IMR-90 (cell line): ENCODE measurements around the gene USP7.

ENCODE experiments used
- CEBPB ChIP-seq: IDR thresholded peaks from 2 replicates; pipeline ENCODE4 v1.6.1; 2012; ENCODE audit warnings: low read depth, low read length, improper control_type of control experiment
- MAZ ChIP-seq: IDR thresholded peaks from 2 replicates; pipeline ENCODE4 v1.6.1; 2012; ENCODE audit warnings: low read depth, mild to moderate bottlenecking, low read length, improper control_type of control experiment, moderate library complexity, borderline replicate concordance
- MXI1 ChIP-seq: IDR thresholded peaks from 2 replicates; pipeline ENCODE4 v1.6.1; 2012; ENCODE audit warnings: low read depth, mild to moderate bottlenecking, low read length, moderate library complexity, borderline replicate concordance
- NFE2L2 ChIP-seq: fragments of 150-350 bp; IDR thresholded peaks from 2 replicates; pipeline ENCODE4 v1.6.1; 2016; ENCODE audit warnings: low read depth, mild to moderate bottlenecking, low read length
- POLR2A ChIP-seq: IDR thresholded peaks from 2 replicates; pipeline ENCODE4 v1.6.1; 2012; ENCODE audit warnings: mild to moderate bottlenecking, low read depth, low read length
- RAD21 ChIP-seq: IDR thresholded peaks from 2 replicates; pipeline ENCODE4 v1.6.1; 2012; ENCODE audit warnings: low read length, improper control_type of control experiment
- RCOR1 ChIP-seq: IDR thresholded peaks from 2 replicates; pipeline ENCODE4 v1.6.1; 2012; ENCODE audit warnings: mild to moderate bottlenecking, low read length, improper control_type of control experiment; ENCODE audit not compliant: insufficient replicate concordance
- SMC3 ChIP-seq: fragments of 150-350 bp; IDR thresholded peaks from 2 replicates; pipeline ENCODE4 v1.6.1; 2016; ENCODE audit warnings: low read depth, mild to moderate bottlenecking, antibody characterized with exemption, low read length, moderate library complexity
- TF ChIP-seq, protein P1 (sequence below): conservative IDR thresholded peaks from 2 replicates; pipeline ENCODE4 v1.5.1; 2012; ENCODE audit warnings: mild to moderate bottlenecking, low read depth, low read length, improper control_type of control experiment
- TF ChIP-seq, protein P2 (sequence below): fragments of 150-350 bp; IDR thresholded peaks from 2 replicates; pipeline ENCODE4 v1.6.1; 2017; ENCODE audit warnings: mild to moderate bottlenecking, antibody characterized with exemption, low read length, low read depth

DNA sequence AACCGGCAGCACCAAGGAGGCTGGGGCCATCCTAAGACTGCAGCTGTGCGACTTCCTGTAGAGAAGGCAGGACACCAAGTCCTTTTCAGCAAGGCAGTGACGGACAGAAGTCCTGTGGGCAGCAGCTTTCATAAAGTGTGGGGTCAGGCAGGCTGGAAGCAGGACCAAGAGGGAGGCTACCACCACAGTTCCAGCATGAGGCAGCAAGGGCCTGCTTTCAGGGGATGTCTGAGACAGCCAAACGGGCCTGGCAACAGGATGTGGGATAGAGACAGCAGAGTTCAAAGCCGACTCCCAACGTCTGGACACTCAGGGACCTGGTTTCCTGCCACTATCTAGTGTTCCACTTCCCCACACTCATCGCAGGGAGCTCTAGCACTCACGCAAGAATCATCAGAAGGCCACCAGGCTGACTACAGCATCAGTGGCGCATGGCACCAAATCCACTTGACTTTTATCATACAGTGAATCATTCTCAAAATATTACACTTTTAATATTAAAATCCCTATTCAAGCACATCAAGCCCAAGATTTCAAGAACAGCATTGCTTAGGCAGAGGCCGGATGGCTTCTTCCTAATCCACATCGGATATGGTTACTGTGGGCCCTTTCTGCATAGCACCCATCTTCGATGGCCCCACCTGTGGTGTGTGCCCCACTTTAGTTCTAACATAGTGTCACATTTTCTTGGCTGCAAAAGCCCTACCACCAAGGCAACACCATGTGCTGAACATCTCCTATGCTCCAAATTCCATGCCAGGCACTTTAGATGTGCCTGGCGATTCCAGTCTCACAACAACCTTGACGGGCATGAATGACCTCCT is 5.2 kb downstream of the USP7 start:
- no peak for TF ChIP-seq POLR2A
- TF ChIP-seq, protein P1, sequence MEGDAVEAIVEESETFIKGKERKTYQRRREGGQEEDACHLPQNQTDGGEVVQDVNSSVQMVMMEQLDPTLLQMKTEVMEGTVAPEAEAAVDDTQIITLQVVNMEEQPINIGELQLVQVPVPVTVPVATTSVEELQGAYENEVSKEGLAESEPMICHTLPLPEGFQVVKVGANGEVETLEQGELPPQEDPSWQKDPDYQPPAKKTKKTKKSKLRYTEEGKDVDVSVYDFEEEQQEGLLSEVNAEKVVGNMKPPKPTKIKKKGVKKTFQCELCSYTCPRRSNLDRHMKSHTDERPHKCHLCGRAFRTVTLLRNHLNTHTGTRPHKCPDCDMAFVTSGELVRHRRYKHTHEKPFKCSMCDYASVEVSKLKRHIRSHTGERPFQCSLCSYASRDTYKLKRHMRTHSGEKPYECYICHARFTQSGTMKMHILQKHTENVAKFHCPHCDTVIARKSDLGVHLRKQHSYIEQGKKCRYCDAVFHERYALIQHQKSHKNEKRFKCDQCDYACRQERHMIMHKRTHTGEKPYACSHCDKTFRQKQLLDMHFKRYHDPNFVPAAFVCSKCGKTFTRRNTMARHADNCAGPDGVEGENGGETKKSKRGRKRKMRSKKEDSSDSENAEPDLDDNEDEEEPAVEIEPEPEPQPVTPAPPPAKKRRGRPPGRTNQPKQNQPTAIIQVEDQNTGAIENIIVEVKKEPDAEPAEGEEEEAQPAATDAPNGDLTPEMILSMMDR = no peak
- TF ChIP-seq RCOR1 = peak; percentile 19
- TF ChIP-seq RAD21 = no peak
- TF ChIP-seq MXI1 = no peak
- TF ChIP-seq MAZ = no peak
- TF ChIP-seq, protein P2, sequence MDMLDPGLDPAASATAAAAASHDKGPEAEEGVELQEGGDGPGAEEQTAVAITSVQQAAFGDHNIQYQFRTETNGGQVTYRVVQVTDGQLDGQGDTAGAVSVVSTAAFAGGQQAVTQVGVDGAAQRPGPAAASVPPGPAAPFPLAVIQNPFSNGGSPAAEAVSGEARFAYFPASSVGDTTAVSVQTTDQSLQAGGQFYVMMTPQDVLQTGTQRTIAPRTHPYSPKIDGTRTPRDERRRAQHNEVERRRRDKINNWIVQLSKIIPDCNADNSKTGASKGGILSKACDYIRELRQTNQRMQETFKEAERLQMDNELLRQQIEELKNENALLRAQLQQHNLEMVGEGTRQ = no peak
- TF ChIP-seq CEBPB = no peak
- no peak for TF ChIP-seq SMC3
- no peak for TF ChIP-seq NFE2L2
